PC-3 (cell line): ENCODE measurements around the gene LTB4R. TPM values are rescaled to one million over a fixed set of nuclear protein-coding genes. Genes with fewer than 3 reads are reported as not detected.

ENCODE experiments used
- ATAC-seq: fragments of 200-7000 bp; cut with Tn5 transposase; 2 replicates; pipeline ENCODE4 v1.9.1; 2020; ENCODE audit warnings: mild to moderate bottlenecking, moderate library complexity
- BruUV-seq: library from RNA; stranded (reverse); fragments of 400-500 nt; replicated peaks from 2 replicates; lab custom pipeline; 2021; lab: Mats Ljungman, UMichigan
- CTCF ChIA-PET: fragments of 300-600 bp; sonication (Branson Sonifier 250); formaldehyde crosslinking; loops from one replicate; lab custom pipeline; 2022; ENCODE audit warnings: antibody characterized with exemption; lab: Charles Lee
- POLR2A ChIA-PET: fragments of 300-600 bp; sonication (Branson Sonifier 250); formaldehyde crosslinking; loops from one replicate; lab custom pipeline; 2022; ENCODE audit warnings: antibody characterized with exemption; ENCODE audit not compliant: unreplicated experiment; lab: Charles Lee
- DNase-seq: peaks from one replicate; pipeline ENCODE4 v3.0.0-alpha.2; 2015
- H2AFZ ChIP-seq: fragments of 300-600 bp; sonication (generic); 2 replicates; pipeline ENCODE4 v1.6.0; 2016; ENCODE audit warnings: antibody characterized with exemption, low read length
- H3F3A ChIP-seq: fragments of 300-600 bp; sonication (generic); one replicate; pipeline ENCODE4 v1.6.0; 2017; ENCODE audit warnings: antibody characterized with exemption, low read length, control low read depth, mild to moderate bottlenecking; ENCODE audit not compliant: unreplicated experiment
- H3K27ac ChIP-seq: fragments of 300-600 bp; sonication (generic); 2 replicates; pipeline ENCODE4 v1.5.1; 2016; ENCODE audit warnings: mild to moderate bottlenecking, low read length
- H3K27me3 ChIP-seq: fragments of 300-600 bp; sonication (generic); 2 replicates; pipeline ENCODE4 v1.6.1; 2016; ENCODE audit warnings: low read length, mixed read lengths
- H3K36me3 ChIP-seq: fragments of 300-600 bp; sonication (generic); 2 replicates; pipeline ENCODE4 v1.6.1; 2016; ENCODE audit warnings: low read depth, mixed run types, low read length, mixed read lengths
- H3K4me1 ChIP-seq: fragments of 300-600 bp; sonication (generic); 2 replicates; pipeline ENCODE4 v1.5.1; 2016; ENCODE audit warnings: low read length; ENCODE audit not compliant: insufficient read depth
- H3K4me2 ChIP-seq: fragments of 300-600 bp; sonication (generic); 2 replicates; pipeline ENCODE4 v1.6.0; 2016; ENCODE audit warnings: low read length
- H3K4me3 ChIP-seq: fragments of 300-600 bp; sonication (generic); 2 replicates; pipeline ENCODE4 v1.5.1; 2016; ENCODE audit warnings: mild to moderate bottlenecking, low read length, mixed read lengths
- H3K79me2 ChIP-seq: fragments of 300-600 bp; sonication (generic); 2 replicates; pipeline ENCODE4 v1.6.1; 2017; ENCODE audit warnings: low read length, mixed read lengths
- H3K9ac ChIP-seq: fragments of 300-600 bp; sonication (generic); 2 replicates; pipeline ENCODE4 v1.6.0; 2016; ENCODE audit warnings: mild to moderate bottlenecking, low read length
- H3K9me2 ChIP-seq: fragments of 300-600 bp; sonication (generic); replicated peaks from 2 replicates; pipeline ENCODE4 v1.6.1; 2016; ENCODE audit warnings: mixed run types, low read length, mixed read lengths
- H3K9me3 ChIP-seq: fragments of 300-600 bp; sonication (generic); 2 replicates; pipeline ENCODE4 v1.6.1; 2016; ENCODE audit warnings: low read length, mixed read lengths
- H4K20me1 ChIP-seq: fragments of 300-600 bp; sonication (generic); 2 replicates; pipeline ENCODE4 v1.6.1; 2016; ENCODE audit warnings: low read length, mixed read lengths
- EZH2 ChIP-seq: fragments of 300-600 bp; sonication (generic); IDR thresholded peaks from one replicate; pipeline ENCODE4 v1.6.1; 2017; ENCODE audit warnings: antibody characterized with exemption, mild to moderate bottlenecking, low read length; ENCODE audit not compliant: unreplicated experiment
- EZH2phosphoT487 ChIP-seq: fragments of 300-600 bp; sonication (generic); IDR thresholded peaks from 2 replicates; pipeline ENCODE4 v1.6.1; 2018; ENCODE audit warnings: mild to moderate bottlenecking, antibody characterized with exemption, low read length, borderline replicate concordance
- intact Hi-C: fragments of 100-400 bp; cut with micrococcal nuclease; formaldehyde crosslinking; loops from 2 replicates; pipeline ENCODE4 v1.9.0; 2023
- total RNA-seq: library from RNA; depleted of rRNA; stranded (reverse); fragments of >200 nt; gene quantifications from 2 replicates; pipeline ENCODE4 v1.2.3, GENCODE V29; 2014
- TF ChIP-seq, protein P1 (sequence below): fragments of 300-600 bp; sonication (generic); conservative IDR thresholded peaks from 2 replicates; pipeline ENCODE4 v1.5.1; 2017; ENCODE audit warnings: antibody characterized with exemption, low read depth, mild to moderate bottlenecking, low read length

Gene LTB4R
- total RNA-seq, 1 experiment from 2014 or later: 11.6 TPM

DNA sequence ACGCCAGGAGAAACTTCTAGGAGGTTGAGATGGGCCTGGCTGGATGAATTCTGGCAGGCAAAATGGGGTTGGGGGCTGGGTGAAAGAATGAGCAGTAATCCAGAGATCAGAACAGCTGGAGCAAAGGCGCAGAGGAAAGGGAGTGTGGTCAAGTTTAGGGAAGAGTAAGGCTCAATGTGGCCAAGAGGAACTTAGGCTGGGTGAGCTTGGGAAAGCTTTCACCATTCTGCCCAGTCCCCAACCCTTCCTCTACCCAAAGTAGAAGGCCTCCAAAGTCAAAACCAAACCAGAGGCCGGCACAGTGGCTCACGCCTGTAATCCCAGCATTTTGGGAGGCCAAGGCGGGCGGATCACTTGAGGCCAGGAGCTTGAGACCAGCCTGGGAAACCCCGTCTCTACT, 29.7 kb upstream of the LTB4R start:
- peaks cover 7% of the 10 kb centered on the region for H3K4me1 ChIP-seq
- POLR2A ChIA-PET: no interaction called here
- BruUV-seq: no TSS peak

DNA sequence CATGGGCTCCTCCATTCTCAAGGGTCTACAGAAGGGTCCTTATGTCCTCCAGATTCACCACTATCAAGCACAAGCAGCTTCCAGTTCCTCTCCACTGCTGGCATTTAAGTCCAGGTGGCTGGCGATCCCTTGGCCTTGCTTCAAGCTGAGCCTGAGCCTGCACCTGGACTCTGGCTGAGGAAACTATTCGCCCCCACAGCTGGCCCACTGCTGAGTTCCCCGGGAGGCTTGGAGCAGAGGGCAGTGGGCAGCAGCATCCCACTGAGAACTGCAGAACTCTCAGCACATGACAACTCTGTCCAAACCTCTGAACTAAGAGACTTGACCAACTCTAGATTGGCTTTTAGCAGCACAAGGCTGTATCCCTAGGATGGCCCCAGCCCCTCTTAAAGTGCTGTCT, 28.6 kb upstream of the LTB4R start:
- Histone ChIP-seq H3K9me3 (no peaks in the 10 kb centered on the region), H4K20me1 (no peaks in the 10 kb centered on the region), H3K27me3 (no peaks in the 10 kb centered on the region), H3K4me2 (no peak overlapping the region), H3K79me2 (no peaks in the 10 kb centered on the region), H3K9ac (no peak overlapping the region), H3F3A (no peaks in the 10 kb centered on the region), H3K36me3 (no peaks in the 10 kb centered on the region), H3K4me1 (peaks cover 7% of the 10 kb centered on the region), H2AFZ (no peak overlapping the region), H3K27ac (no peak overlapping the region), H3K4me3 (no peak overlapping the region), H3K9me2 (no peaks in the 10 kb centered on the region)
- ChIA-PET CTCF (no interaction called here), POLR2A (no interaction called here)
- ATAC-seq (no peak), DNase-seq (no peak)
- TF ChIP-seq, protein P1, sequence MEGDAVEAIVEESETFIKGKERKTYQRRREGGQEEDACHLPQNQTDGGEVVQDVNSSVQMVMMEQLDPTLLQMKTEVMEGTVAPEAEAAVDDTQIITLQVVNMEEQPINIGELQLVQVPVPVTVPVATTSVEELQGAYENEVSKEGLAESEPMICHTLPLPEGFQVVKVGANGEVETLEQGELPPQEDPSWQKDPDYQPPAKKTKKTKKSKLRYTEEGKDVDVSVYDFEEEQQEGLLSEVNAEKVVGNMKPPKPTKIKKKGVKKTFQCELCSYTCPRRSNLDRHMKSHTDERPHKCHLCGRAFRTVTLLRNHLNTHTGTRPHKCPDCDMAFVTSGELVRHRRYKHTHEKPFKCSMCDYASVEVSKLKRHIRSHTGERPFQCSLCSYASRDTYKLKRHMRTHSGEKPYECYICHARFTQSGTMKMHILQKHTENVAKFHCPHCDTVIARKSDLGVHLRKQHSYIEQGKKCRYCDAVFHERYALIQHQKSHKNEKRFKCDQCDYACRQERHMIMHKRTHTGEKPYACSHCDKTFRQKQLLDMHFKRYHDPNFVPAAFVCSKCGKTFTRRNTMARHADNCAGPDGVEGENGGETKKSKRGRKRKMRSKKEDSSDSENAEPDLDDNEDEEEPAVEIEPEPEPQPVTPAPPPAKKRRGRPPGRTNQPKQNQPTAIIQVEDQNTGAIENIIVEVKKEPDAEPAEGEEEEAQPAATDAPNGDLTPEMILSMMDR: no peak
- TF ChIP-seq EZH2: no peak
- BruUV-seq: no TSS peak
- intact Hi-C loops: no loop called here

More for the DNA sequence above, 29.7 kb upstream of the LTB4R start:
- Histone ChIP-seq H2AFZ (no peak overlapping the region), H3F3A (no peaks in the 10 kb centered on the region), H3K9ac (no peak overlapping the region), H3K36me3 (no peaks in the 10 kb centered on the region), H3K79me2 (no peaks in the 10 kb centered on the region), H3K4me2 (no peak overlapping the region), H3K9me2 (no peaks in the 10 kb centered on the region), H3K4me3 (no peak overlapping the region), H4K20me1 (no peaks in the 10 kb centered on the region), H3K27ac (no peak overlapping the region), H3K9me3 (no peaks in the 10 kb centered on the region), H3K27me3 (no peaks in the 10 kb centered on the region)
- CTCF ChIA-PET: no interaction called here
- intact Hi-C loops: no loop called here
- TF ChIP-seq, protein P1: no peak
- TF ChIP-seq EZH2 (no peak), EZH2phosphoT487 (no peak)
- DNase-seq (no peak), ATAC-seq (no peak)

DNA sequence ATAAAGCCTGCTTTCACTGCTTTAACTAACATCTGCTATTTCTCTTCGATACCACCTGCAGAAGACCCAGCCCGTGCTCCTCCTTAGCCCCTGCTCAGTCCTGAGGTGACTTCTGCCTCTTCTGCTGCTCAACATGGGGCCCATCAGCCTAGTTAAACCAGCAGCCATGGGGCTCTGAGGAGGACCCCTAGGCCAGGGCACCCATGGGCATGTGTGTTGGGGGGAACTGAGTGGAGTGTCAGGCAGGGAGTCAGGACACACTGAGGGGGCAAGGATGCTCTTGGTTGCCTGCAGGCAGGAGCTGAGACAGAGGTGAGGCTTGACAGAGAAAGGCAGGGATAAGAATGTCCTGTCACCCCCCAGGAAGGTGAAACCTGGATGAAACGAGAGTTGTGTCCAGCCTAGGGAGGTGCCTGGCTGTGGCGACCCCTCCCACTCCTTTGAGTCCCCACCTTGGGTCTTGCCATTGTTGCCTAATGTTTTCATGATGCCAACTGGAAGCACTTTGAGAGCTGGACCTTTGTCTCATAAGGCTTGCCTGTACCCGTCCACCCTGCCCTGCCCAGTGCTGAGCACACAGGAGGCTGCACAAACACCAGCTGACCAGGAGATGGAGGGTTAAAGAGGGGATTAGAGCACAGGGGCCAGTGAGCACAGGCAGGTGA, 27.4 kb upstream of the LTB4R start:
- TF ChIP-seq EZH2phosphoT487 (no peak), EZH2 (no peak)
- TF ChIP-seq, protein P1: no peak
- Histone ChIP-seq H3K79me2 (no peaks in the 10 kb centered on the region), H3K4me1 (peaks cover 6% of the 10 kb centered on the region), H3K27me3 (no peaks in the 10 kb centered on the region), H3F3A (no peaks in the 10 kb centered on the region), H3K36me3 (no peaks in the 10 kb centered on the region), H3K4me3 (no peak overlapping the region), H3K9me2 (no peaks in the 10 kb centered on the region), H4K20me1 (no peaks in the 10 kb centered on the region), H2AFZ (no peak overlapping the region), H3K9me3 (no peaks in the 10 kb centered on the region), H3K9ac (no peak overlapping the region), H3K4me2 (no peak overlapping the region), H3K27ac (no peak overlapping the region)
- DNase-seq: no peak
- ATAC-seq: no peak
- CTCF ChIA-PET: no interaction called here
- intact Hi-C loops: no loop called here
- BruUV-seq: no TSS peak
- POLR2A ChIA-PET: interaction anchor here (0.7 kb wide), 1 partner anchor 41 kb away, joined by 4 read pairs; the partner anchor contains the start of gene TINF2
